Bronchial epithelial cell (primary cell): ENCODE results near the gene HSF4. TPM values are rescaled to one million over a fixed set of nuclear protein-coding genes. Genes with fewer than 3 reads are reported as not detected.

Experiments used
- DNase-seq: peaks from one replicate; pipeline ENCODE4 v3.0.0-alpha.2; 2010; ENCODE audit warnings: low read depth
- FAIRE-seq: peaks from 2 replicates; lab custom pipeline; 2011; peaks lifted over from hg19 to GRCh38; lab: Jason Lieb, UNC
- H3K27me3 ChIP-seq: 2 replicates; pipeline ENCODE4 v1.5.1; 2011; ENCODE audit warnings: low read length; ENCODE audit not compliant: control insufficient read depth, insufficient read depth
- H3K36me3 ChIP-seq: 2 replicates; pipeline ENCODE4 v1.5.1; 2011; ENCODE audit warnings: low read length; ENCODE audit not compliant: control insufficient read depth, insufficient read depth
- H3K4me3 ChIP-seq: 2 replicates; pipeline ENCODE4 v1.5.1; 2011; ENCODE audit warnings: mild to moderate bottlenecking, low read depth, low read length, control low read depth
- CTCF ChIP-seq: IDR thresholded peaks from 2 replicates; pipeline ENCODE4 v1.5.1; 2011; ENCODE audit warnings: mild to moderate bottlenecking, moderate library complexity, low read length, control low read depth, inconsistent platforms; ENCODE audit not compliant: insufficient read depth, severe bottlenecking
- total RNA-seq: library from RNA; depleted of rRNA; stranded (reverse); fragments of >200 nt; gene quantifications from 2 replicates; pipeline ENCODE4 v1.2.1, GENCODE V29; 2014

The HSF4 gene
- total RNA-seq, 1 donor from 2014 or later = 3.7 TPM

DNA sequence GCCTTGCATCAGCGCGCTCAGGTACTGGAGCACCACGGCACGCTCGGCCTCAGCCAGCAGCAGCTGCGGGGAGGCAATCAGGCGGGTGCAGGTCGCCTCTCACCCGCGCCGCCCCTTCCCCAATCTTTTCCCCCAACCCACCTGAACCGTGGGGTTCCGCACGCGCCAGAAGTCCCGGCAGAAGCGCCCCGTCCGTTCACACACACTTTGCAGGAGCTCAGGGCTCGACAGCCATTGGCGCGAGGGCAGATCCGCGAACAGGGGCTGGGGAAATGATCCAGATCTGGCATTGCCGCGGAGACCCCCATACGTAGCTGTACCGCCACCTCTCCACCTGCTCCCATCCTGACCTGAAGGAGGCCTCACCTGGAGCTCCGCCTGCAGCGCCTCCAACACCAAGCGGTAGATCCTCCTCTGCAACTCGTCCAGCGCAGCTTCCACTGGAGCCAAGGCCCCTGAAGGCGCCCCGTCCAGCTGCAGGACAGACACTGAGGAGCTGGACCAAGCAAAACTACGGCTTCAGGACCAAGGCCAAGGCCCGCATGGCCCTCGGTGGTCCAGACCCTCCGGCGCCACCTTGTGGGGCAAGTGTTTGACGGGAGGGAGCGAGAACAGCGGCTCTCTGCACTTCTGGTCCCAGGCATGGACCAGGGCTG lies 20.6 kb downstream of the HSF4 start:
- no peaks in the 10 kb centered on the region for H3K36me3 ChIP-seq
- DNase-seq = peak; percentile 68
- H3K4me3 ChIP-seq = no peak overlapping the region
- TF ChIP-seq CTCF = peak; percentile 92
- FAIRE-seq = no peak
- H3K27me3 ChIP-seq = no peaks in the 10 kb centered on the region

DNA sequence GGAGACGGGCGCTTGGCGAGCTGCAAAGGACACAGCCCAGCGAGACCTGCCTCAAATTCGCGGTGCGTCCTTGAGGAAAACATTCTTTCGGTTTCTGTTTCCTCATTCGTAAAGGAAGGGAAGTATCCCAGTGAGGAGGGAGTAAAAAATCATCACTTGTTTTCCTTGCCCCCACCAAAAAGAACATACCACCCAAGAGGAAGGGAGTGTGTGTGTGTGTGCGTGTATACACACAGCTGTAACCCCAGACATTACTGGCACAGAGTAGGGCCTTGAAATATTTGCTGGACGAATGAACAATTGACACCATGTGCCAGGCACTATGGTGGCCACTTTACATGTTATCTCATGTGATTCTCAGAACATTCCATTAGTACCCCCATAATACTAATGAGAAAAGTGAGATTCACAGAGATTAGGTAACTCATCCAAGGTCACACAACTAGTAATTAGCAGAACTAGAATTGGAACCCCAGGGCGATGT lies 21.1 kb downstream of the HSF4 start:
- no peaks in the 10 kb centered on the region for H3K36me3 ChIP-seq
- no peak for TF ChIP-seq CTCF
- no peaks in the 10 kb centered on the region for H3K27me3 ChIP-seq
- DNase-seq (no peak), FAIRE-seq (peak; percentile 86)
- no peak overlapping the region for H3K4me3 ChIP-seq

DNA sequence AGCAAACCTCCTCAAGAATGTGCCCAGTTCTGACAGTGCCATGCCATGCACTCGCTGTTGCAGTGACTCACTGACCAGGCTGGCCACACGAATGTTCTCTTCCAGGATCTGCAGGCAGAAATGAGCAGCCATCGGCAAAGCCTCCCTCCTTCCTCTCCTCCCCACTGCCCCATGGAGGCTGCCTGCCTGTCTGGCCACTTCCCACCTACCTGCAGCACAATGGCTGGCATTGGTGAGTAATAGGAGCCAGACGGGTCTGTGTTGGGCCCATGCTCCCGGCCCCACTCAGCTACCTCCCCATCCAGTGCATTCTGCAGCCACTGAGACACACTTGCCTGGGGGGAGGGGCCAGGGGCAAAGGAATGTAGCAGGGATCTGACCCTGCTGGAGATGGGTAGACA lies 22.0 kb downstream of the HSF4 start:
- H3K27me3 ChIP-seq = no peaks in the 10 kb centered on the region
- DNase-seq = peak; percentile 35
- no peak for TF ChIP-seq CTCF
- H3K36me3 ChIP-seq = no peaks in the 10 kb centered on the region
- no peak for FAIRE-seq
- H3K4me3 ChIP-seq = no peak overlapping the region

- H3K36me3 ChIP-seq = no peaks in the 10 kb centered on the region
- H3K27me3 ChIP-seq = no peaks in the 10 kb centered on the region
- DNase-seq (no peak), FAIRE-seq (no peak)
- no peak overlapping the region for H3K4me3 ChIP-seq
- TF ChIP-seq CTCF = no peak
Observed at GRCh38 chr16:67187175-67187890, 22.8 kb downstream of the HSF4 start.

DNA sequence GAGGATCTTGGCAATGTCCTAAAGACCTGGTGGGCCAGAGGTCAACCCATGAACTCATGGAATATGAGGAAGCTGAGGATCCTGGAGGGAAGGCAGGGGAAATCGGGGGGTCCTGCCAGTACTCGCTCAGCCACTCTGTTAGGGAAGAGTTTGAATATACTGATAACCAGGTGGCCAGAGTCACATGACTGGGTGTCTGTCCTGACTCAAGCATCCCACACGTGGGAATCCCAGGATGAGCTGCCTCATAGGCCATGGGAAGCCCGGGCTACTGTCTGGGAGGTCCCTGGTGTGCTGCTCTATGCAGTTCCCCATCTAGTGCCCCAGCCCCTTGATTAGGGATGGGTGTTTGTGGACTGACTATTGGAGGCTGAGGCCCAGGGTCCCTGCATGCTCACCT lies 23.8 kb downstream of the HSF4 start:
- no peak for TF ChIP-seq CTCF
- no peaks in the 10 kb centered on the region for H3K27me3 ChIP-seq
- H3K4me3 ChIP-seq = no peak overlapping the region
- DNase-seq (no peak), FAIRE-seq (no peak)
- peaks cover 3% of the 10 kb centered on the region for H3K36me3 ChIP-seq
